Measurements from ENCODE around the gene TPK1. TPM values are rescaled to one million over a fixed set of nuclear protein-coding genes. Genes with fewer than 3 reads are reported as not detected.
A peak's percentile ranks its signal among the peaks of the same experiment; 100 is the strongest.

Gene TPK1
- total RNA-seq, 1 donor from 2014 or later, result 0.77 TPM

- H3K27me3 Mint-ChIP-seq (ENCODE audit: unreplicated experiment), result peaks cover 5% of the 10 kb centered on the region
- no peak overlapping the region for H3K27ac Mint-ChIP-seq (ENCODE audit: unreplicated experiment)
- H3K4me3 Mint-ChIP-seq (ENCODE audit: unreplicated experiment), result no peak overlapping the region
- no peaks in the 10 kb centered on the region for H3K4me1 Mint-ChIP-seq (ENCODE audit: unreplicated experiment)
- DNase-seq (ENCODE audit: low spot score), result peak; percentile 5
- peak; percentile 43 for TF ChIP-seq CTCF (IDR thresholded peaks at IDR 0.05; ENCODE audit: unreplicated experiment)
- H3K36me3 Mint-ChIP-seq (ENCODE audit: low read depth, unreplicated experiment), result no peaks in the 10 kb centered on the region
- H3K9me3 Mint-ChIP-seq (ENCODE audit: unreplicated experiment), result no peaks in the 10 kb centered on the region
Observed at GRCh38 chr7:144787127-144787526, 48.7 kb downstream of the TPK1 start.

DNA sequence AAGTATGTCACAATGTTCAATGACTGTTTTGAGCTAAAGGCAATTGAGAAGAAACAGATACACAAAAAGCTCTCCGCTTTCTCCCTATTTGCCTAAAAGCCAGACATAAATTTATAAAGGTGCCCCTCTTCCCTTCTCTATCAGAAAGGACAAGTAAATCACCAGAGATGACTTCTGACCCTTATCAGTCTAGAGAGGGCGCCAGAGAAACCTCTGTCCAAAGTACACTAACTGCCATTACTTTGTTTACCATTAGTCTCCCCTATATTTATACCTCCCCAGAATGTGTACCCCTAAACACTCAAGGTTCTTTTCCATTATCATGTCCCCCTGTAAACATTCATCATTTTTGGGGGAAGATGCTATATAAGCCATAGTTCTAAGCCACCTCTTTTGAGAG, 49.3 kb downstream of the TPK1 start:
- H3K27me3 Mint-ChIP-seq (ENCODE audit: unreplicated experiment), result peaks cover 5% of the 10 kb centered on the region
- H3K36me3 Mint-ChIP-seq (ENCODE audit: low read depth, unreplicated experiment), result no peaks in the 10 kb centered on the region
- no peaks in the 10 kb centered on the region for H3K4me1 Mint-ChIP-seq (ENCODE audit: unreplicated experiment)
- TF ChIP-seq CTCF (IDR thresholded peaks at IDR 0.05; ENCODE audit: unreplicated experiment), result no peak
- peak; percentile 4 for DNase-seq (ENCODE audit: low spot score)
- H3K9me3 Mint-ChIP-seq (ENCODE audit: unreplicated experiment), result no peaks in the 10 kb centered on the region
- H3K27ac Mint-ChIP-seq (ENCODE audit: unreplicated experiment), result no peak overlapping the region
- no peak overlapping the region for H3K4me3 Mint-ChIP-seq (ENCODE audit: unreplicated experiment)

GRCh38 chr7:144786079-144786478, 49.8 kb downstream of the TPK1 start:
- no peaks in the 10 kb centered on the region for H3K36me3 Mint-ChIP-seq (ENCODE audit: low read depth, unreplicated experiment)
- no peaks in the 10 kb centered on the region for H3K4me1 Mint-ChIP-seq (ENCODE audit: unreplicated experiment)
- no peak for TF ChIP-seq CTCF (IDR thresholded peaks at IDR 0.05; ENCODE audit: unreplicated experiment)
- H3K27me3 Mint-ChIP-seq (ENCODE audit: unreplicated experiment), result peaks cover 3% of the 10 kb centered on the region
- DNase-seq (ENCODE audit: low spot score), result no peak
- H3K9me3 Mint-ChIP-seq (ENCODE audit: unreplicated experiment), result no peaks in the 10 kb centered on the region
- H3K4me3 Mint-ChIP-seq (ENCODE audit: unreplicated experiment), result no peak overlapping the region
- no peak overlapping the region for H3K27ac Mint-ChIP-seq (ENCODE audit: unreplicated experiment)

- H3K9me3 Mint-ChIP-seq (ENCODE audit: unreplicated experiment), result no peaks in the 10 kb centered on the region
- no peaks in the 10 kb centered on the region for H3K36me3 Mint-ChIP-seq (ENCODE audit: low read depth, unreplicated experiment)
- no peak overlapping the region for H3K4me3 Mint-ChIP-seq (ENCODE audit: unreplicated experiment)
- H3K4me1 Mint-ChIP-seq (ENCODE audit: unreplicated experiment), result no peaks in the 10 kb centered on the region
- H3K27me3 Mint-ChIP-seq (ENCODE audit: unreplicated experiment), result peaks cover 2% of the 10 kb centered on the region
- TF ChIP-seq CTCF (IDR thresholded peaks at IDR 0.05; ENCODE audit: unreplicated experiment), result no peak
- no peak overlapping the region for H3K27ac Mint-ChIP-seq (ENCODE audit: unreplicated experiment)
- DNase-seq (ENCODE audit: low spot score), result no peak
Observed at GRCh38 chr7:144785521-144785920, 50.3 kb downstream of the TPK1 start.

GRCh38 chr7:144784943-144785342, 50.9 kb downstream of the TPK1 start:
- no peaks in the 10 kb centered on the region for H3K4me1 Mint-ChIP-seq (ENCODE audit: unreplicated experiment)
- no peak for DNase-seq (ENCODE audit: low spot score)
- H3K27ac Mint-ChIP-seq (ENCODE audit: unreplicated experiment), result no peak overlapping the region
- H3K27me3 Mint-ChIP-seq (ENCODE audit: unreplicated experiment), result peaks cover 2% of the 10 kb centered on the region
- H3K4me3 Mint-ChIP-seq (ENCODE audit: unreplicated experiment), result no peak overlapping the region
- no peaks in the 10 kb centered on the region for H3K9me3 Mint-ChIP-seq (ENCODE audit: unreplicated experiment)
- no peaks in the 10 kb centered on the region for H3K36me3 Mint-ChIP-seq (ENCODE audit: low read depth, unreplicated experiment)
- no peak for TF ChIP-seq CTCF (IDR thresholded peaks at IDR 0.05; ENCODE audit: unreplicated experiment)
